ENCODE results near the gene RHOT2. TPM values are rescaled to one million over a fixed set of nuclear protein-coding genes. Genes with fewer than 3 reads are reported as not detected.

The RHOT2 gene
- total RNA-seq, 1 donor from 2014 or later: 73.8 TPM

GRCh38 chr16:714558-715476, 46.9 kb downstream of the RHOT2 start, which contains the start of gene METRN:
TSS of gene METRN (plus strand) at chr16:715118. CDS start at chr16:715290, 172 bp downstream.
- peak within 1 kb of the TSS; percentile 69 for H3K4me3 ChIP-seq (ENCODE audit: low read depth, low read length)
- TF ChIP-seq CTCF (conservative IDR thresholded peaks at IDR 0.05; ENCODE audit: low read depth, low read length): no peak
- no peak for DNase-seq (ENCODE audit: low read depth)

GRCh38 chr16:715477-716199, 47.7 kb downstream of the RHOT2 start:
- DNase-seq (ENCODE audit: low read depth): no peak
- peak; percentile 14 for TF ChIP-seq CTCF (conservative IDR thresholded peaks at IDR 0.05; ENCODE audit: low read depth, low read length)
- H3K4me3 ChIP-seq (ENCODE audit: low read depth, low read length): peak overlapping the region; percentile 69

GRCh38 chr16:716200-716568, 48.3 kb downstream of the RHOT2 start:
- peak overlapping the region; percentile 69 for H3K4me3 ChIP-seq (ENCODE audit: low read depth, low read length)
- no peak for DNase-seq (ENCODE audit: low read depth)
- no peak for TF ChIP-seq CTCF (conservative IDR thresholded peaks at IDR 0.05; ENCODE audit: low read depth, low read length)

- DNase-seq (ENCODE audit: low read depth): no peak
- no peak for TF ChIP-seq CTCF (conservative IDR thresholded peaks at IDR 0.05; ENCODE audit: low read depth, low read length)
- H3K4me3 ChIP-seq (ENCODE audit: low read depth, low read length): no peak overlapping the region
Measured at GRCh38 chr16:716768-717325, 48.9 kb downstream of the RHOT2 start.

GRCh38 chr16:717450-718245, 49.7 kb downstream of the RHOT2 start:
- DNase-seq (ENCODE audit: low read depth): no peak
- H3K4me3 ChIP-seq (ENCODE audit: low read depth, low read length): no peak overlapping the region
- no peak for TF ChIP-seq CTCF (conservative IDR thresholded peaks at IDR 0.05; ENCODE audit: low read depth, low read length)

- H3K4me3 ChIP-seq (ENCODE audit: low read depth, low read length): no peak overlapping the region
- DNase-seq (ENCODE audit: low read depth): no peak
- TF ChIP-seq CTCF (conservative IDR thresholded peaks at IDR 0.05; ENCODE audit: low read depth, low read length): no peak
Measured at GRCh38 chr16:718389-718788, 50.5 kb downstream of the RHOT2 start.

Data from epithelial cell of proximal tubule (primary cell).